GM19240 (cell line): ENCODE data around the gene KLHL42.
A peak's percentile ranks its signal among the peaks of the same experiment; 100 is the strongest.
"Not testable (repeated sequence)": the region's sequence is repeated elsewhere in the genome, so short reads cannot be mapped to it uniquely, and the experiment has no call there.

Source experiments
- DNase-seq: peaks from one replicate; pipeline ENCODE4 v3.0.0; 2011; ENCODE audit warnings: low spot score; ENCODE audit not compliant: insufficient read length

Gene KLHL42

GRCh38 chr12:27779920-27780611 lies at the start of gene KLHL42, which contains the start of gene MANSC4:
Gene KLHL42 (plus strand): TSS chr12:27780233. CDS start chr12:27780331, 98 bp downstream.
Gene MANSC4 (minus strand): TSS chr12:27780236. CDS start chr12:27771276, 8,960 bp downstream.
- DNase-seq = peak; percentile 43

- no peak for DNase-seq
Measured at GRCh38 chr12:27732281-27732680, 47.8 kb upstream of the KLHL42 start.

GRCh38 chr12:27733052-27733656 lies 46.9 kb upstream of the KLHL42 start:
- no peak for DNase-seq

GRCh38 chr12:27733791-27734190 lies 46.2 kb upstream of the KLHL42 start:
- no peak for DNase-seq

- not testable (repeated sequence) for DNase-seq
Measured at GRCh38 chr12:27734321-27734720, 45.7 kb upstream of the KLHL42 start.

GRCh38 chr12:27743601-27744000 lies 36.4 kb upstream of the KLHL42 start:
- DNase-seq = no peak

- not testable (repeated sequence) for DNase-seq
Measured at GRCh38 chr12:27745734-27746133, 34.3 kb upstream of the KLHL42 start.

GRCh38 chr12:27747111-27747820 lies 32.8 kb upstream of the KLHL42 start:
- DNase-seq = no peak

- no peak for DNase-seq
Measured at GRCh38 chr12:27751386-27752047, 28.5 kb upstream of the KLHL42 start.

- no peak for DNase-seq
Measured at GRCh38 chr12:27754795-27755194, 25.2 kb upstream of the KLHL42 start.

- no peak for DNase-seq
Measured at GRCh38 chr12:27756670-27757195, 23.3 kb upstream of the KLHL42 start.

GRCh38 chr12:27762757-27763156 lies 17.3 kb upstream of the KLHL42 start:
- no peak for DNase-seq

GRCh38 chr12:27766587-27766986 lies 13.4 kb upstream of the KLHL42 start:
- no peak for DNase-seq

- no peak for DNase-seq
Measured at GRCh38 chr12:27769142-27769673, 10.8 kb upstream of the KLHL42 start.

GRCh38 chr12:27771481-27772327 lies 8.3 kb upstream of the KLHL42 start:
- no peak for DNase-seq

GRCh38 chr12:27772328-27773049 lies 7.5 kb upstream of the KLHL42 start:
- no peak for DNase-seq

- DNase-seq = no peak
Measured at GRCh38 chr12:27777141-27777540, 2.9 kb upstream of the KLHL42 start.

- DNase-seq = no peak
Measured at GRCh38 chr12:27778206-27778605, 1.8 kb upstream of the KLHL42 start.

GRCh38 chr12:27779416-27779919 lies 565 bp upstream of the KLHL42 start:
- DNase-seq = no peak
